DMS 273 (cell line): Measurements from ENCODE around the gene KCNT1.
"Not testable (repeated sequence)": the region's sequence is repeated elsewhere in the genome, so short reads cannot be mapped to it uniquely, and the experiment has no call there.

Experiments used
- DNase-seq: peaks from one replicate; lab custom pipeline; 2025; ENCODE audit not compliant: unreplicated experiment; lab: John Stamatoyannopoulos, UW

Gene KCNT1

DNA sequence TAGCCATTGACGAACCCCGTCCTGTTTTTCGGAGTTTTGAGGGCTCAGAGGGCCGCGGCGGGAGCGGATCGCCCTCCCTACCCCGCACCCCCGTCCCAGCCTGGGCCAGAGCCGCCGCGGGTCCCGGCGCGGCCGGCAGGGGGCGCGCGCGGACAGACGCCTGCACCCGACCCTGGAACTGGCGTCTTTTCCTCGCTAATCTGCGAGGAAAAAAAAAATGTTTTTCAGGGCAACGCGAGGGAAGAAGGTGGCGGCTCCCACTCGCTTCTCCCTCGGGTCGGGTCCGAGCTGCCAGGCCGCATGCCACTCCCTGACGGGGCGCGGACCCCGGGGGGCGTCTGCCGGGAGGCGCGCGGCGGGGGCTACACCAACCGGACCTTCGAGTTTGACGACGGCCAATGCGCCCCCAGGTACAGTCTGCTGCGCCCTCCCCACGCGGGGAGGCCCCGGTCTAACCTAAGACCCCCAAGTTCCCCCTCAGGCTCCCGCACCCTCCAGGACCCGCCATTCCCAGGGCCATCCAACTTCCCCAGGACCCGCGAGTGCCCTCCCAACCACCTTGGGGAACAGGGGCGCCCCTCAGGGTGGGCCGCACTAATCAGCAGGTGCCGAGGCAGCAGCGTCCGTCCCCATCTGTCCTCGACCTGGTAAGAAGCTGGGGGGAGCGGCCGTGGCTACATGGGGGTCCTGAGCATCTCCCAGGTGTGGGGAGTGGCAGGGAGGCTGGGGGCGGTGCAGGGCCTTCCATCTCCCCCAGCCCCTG lies at the start of gene KCNT1:
Gene KCNT1, plus strand, starts transcription at position 227 of the 763 bp plus-strand sequence. Its CDS starts 74 bp downstream, at position 301.
- DNase-seq, result peak; percentile 80

DNA sequence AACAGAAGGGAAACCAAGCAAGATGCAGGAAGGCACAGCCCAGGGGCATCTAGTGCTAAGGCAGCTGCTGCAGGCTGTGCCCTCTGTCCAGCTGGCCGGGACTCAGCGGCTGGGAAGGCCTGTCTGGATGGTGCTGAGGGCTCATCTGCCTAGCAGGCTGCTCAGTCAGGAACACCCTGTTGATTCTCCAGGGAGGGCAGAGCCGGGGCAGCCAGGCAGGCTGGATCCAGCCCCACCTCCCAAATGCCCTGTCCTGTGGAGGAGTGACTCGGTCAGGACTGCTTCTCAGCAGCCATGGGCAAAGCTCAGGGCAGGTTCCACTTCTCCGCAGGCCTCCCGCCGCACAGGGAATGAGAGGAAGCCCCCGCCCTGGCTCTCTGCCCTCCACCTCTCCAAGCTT lies 46.7 kb upstream of the KCNT1 start:
- DNase-seq, result no peak

DNA sequence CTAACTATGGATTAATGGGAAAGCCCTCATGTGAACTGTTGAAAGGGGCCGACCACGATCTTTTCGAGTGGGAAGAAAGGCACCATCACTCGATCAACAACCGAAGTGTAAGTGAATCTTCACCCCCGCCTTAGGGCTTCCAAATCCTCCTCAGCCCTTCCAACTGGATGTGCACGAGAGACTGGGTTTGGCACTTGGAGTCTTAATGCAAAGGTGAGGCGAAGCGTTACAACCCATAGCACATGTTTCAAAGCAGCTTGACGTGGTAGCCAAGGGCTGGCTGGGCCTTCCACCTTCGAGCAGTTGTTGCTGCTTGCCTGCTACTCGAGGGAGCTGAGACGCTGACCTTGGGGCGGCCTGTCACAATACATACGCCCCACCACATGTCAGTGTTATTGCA lies 44.6 kb upstream of the KCNT1 start:
- no peak for DNase-seq

DNA sequence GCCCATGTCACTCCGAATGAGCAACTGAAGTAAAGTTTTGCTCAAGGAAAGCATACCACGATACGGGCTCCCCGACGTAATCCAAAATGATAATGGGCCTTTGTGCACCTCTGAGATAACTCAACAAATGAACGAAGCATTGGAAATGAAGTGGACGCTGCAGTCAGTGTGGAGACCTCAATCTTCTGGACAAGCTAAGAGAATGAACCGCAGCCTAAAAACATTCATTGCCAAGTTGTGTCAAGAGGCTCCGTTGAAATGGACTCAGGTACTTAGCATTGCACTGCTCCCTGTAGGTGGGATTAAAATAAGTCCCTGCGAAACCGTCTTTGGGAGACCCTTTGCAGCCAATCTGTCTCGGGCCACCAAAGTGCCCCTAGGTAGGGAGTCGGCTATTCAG lies 42.7 kb upstream of the KCNT1 start:
- DNase-seq, result no peak

DNA sequence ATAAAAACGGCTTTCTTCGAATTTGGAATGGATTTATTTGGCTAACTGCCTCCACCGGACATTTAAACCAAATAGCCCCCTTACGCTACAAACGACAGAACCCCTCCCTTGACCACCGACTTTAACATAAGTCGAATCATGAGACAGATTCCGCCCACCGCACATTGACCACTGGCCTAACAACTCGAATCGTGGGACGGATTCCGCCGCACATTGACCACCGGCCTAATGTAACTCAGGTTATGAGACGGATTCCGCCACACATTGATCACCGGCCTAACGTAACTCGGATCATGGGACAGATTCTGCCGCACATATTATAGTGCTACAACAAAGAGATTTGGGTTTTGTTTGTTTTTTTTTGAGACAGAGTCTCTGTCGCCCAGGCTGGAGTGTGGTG lies 41.6 kb upstream of the KCNT1 start:
- DNase-seq, result no peak

DNA sequence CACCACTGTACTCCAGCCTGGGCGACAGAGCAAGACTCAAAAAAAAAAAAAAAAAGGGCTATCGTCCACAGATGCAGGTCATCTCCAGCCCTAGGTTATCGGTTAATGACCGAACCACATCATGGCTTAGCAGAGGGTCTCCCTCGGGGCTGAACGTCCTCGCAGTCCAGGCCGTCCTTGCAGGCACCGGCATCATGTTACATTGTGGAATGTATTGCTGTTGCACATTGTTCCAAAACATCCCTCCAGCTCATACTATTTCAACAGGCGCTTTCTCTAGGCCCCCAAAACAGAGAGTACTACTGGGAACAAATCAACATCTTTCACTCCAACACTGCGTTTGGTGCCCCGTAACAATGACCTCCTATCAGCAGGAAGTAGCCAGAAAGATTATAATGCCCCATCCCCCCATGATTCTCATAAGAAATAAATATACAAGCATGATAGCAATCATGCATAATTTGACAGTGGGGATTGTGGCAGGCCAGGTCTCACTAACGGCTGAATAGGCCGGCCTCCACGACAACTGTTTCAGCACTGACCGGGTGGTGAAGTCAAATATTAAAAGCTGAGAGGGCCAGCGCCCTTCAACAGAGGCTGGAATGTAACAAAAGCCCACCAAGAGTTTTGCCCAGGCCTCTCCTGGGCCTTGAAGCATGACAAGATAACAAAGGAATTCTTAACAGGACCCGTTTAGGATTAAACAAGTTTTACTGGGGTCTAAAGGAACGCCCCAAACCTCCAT lies 40.0 kb upstream of the KCNT1 start:
- no peak for DNase-seq

DNA sequence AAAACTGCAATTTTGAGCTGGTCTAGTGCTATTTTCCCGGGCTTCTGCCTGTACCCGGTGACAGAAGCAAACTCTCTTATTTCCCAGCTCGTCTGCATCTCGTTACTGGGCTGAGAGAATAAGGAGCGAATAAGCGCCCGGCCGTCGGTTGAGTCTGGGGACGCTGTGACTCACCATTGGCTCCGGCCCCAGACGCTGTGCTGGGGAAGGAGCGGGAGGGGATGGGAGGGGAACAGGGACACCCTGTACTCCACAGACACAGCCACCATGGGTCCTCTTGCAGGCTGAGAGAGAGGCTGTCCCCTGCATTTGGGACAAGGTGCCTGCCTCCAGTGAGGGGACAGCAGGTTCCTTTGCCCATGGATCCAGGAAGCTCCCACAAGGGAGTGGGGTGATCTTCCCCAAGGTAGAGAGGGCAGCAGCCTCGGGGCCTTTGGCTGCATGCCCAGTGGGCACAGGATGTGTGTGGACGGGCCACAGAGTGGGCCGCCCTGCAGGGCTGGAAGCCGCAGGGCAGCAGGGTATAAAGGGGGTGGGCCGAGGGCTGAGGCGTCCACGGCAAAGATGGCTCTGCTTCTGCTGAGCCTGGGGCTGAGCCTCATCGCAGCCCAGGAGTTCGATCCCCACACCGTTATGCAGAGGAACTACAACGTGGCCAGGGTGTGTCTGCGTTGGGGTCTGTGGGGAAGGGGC lies 39.1 kb upstream of the KCNT1 start, which contains the start of gene LCN9:
Gene LCN9, plus strand, starts transcription at position 552 of the 693 bp plus-strand sequence. Its CDS starts 13 bp downstream, at position 565.
- peak; percentile 21 for DNase-seq

DNA sequence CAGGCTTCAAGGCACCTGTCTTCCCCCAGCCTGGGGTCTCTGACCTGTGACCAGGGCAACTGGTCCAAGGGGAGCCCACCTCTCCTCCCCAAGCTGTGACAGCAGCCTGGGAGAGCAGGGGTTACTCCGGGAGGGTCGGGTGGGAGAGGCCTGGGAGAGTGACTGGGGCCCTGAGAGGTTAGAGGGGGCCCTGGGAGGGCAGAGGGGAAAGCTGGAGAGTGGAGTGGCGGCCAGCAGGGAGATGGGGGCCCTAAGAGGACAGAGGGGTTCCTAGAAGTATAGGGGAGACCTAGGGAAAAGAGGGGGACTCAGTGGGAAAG lies 38.6 kb upstream of the KCNT1 start:
- DNase-seq, result no peak

DNA sequence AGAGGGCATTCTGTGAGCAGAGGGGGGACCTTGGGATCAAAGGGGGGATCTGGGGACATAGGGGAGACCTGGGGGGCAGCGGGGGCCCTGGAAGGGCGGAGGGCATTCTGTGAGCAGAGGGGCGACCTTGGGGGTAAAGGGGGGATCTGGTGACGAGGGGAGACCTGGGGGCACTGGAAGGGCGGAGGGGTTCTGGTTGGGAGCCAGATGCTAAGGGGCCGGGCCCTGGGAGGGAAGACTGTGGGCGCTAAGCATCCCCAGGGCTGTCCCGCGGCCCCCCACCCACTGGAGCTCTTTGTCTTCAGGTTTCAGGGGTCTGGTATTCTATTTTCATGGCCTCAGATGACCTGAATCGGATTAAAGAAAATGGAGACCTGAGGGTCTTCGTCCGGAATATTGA lies 38.1 kb upstream of the KCNT1 start:
- DNase-seq, result no peak

DNA sequence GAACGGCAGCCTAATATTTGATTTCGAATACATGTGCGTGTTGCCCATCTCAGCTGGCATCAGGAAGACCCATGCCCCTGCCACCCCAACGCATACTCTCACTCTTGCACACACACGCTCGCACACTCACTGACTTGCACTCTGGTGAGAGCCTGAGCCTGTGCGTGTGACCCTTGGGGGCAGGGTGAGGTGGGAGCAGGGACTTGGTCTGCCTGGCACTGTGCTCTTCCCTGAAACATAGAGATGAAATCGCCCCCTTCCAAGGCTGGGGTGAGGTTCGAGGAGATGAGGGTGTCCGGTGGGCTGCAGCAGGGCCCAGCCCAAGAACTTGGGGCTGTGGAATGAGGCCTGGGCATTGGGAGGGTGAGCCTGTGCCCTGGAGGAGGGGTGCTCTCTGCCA lies 37.7 kb upstream of the KCNT1 start:
- no peak for DNase-seq

DNA sequence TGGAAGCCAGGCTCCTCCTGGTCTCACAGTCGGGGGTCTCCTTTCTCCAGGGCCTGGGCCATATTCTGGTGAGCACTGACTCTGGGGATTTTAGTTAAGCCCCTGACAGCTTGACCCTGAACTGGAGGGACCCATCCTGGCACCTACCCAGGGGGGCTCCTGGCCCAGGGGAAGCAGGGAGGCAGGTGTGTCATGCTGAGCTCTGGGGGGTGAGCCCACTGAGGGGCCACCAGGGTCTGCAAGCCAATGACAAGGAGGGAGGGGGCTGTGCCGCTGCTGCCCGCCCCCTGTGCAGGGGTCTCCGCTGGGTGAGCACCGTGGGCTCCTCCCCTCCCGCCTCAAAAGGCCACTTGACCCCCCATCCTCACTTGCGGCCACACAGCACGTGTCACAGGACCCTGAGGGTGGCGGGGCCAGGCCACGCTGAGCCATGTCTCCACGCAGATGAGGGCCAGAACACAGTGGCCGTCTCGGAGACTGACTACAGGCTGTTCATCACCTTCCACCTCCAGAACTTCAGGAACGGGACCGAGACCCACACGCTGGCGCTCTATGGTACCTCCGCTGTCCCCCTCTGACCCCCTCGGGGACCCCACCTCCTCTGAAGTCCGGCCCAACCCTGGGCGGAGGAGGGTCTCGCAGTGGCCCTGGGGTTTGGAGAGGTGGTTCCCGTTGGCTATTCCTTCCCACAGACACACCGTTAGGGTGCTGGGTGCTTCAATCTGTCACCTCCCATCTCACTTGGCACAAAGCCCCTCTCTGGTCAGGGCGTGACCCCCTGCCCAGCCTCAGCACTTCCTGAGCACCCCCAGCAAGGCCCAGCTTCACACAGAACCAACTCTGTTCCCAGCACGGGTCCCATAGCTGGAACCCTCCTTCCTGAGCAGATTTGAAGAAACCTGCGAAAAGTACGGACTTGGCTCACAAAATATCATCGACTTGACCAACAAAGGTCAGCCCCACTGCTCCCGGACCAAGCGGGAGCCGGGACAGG lies 36.9 kb upstream of the KCNT1 start:
- no peak for DNase-seq

DNA sequence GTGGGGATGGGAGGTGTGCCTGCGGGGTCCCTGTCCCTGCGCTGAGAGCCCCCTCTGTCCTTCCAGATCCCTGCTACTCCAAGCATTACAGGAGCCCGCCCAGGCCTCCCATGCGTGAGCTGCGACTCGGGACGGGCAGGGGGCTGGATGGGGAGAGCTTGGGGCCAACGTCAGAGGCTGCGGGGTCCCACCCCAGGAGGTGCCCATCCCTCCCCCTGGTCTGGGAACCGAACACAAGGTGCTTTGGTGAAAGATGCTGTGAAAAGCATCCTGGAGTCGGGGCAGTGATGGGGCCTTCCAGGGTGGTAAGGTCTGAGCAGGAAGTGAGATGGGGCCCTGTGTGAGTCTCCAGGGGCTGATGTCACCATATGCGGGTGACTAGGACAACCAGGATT lies 36.2 kb upstream of the KCNT1 start:
- DNase-seq, result no peak

DNA sequence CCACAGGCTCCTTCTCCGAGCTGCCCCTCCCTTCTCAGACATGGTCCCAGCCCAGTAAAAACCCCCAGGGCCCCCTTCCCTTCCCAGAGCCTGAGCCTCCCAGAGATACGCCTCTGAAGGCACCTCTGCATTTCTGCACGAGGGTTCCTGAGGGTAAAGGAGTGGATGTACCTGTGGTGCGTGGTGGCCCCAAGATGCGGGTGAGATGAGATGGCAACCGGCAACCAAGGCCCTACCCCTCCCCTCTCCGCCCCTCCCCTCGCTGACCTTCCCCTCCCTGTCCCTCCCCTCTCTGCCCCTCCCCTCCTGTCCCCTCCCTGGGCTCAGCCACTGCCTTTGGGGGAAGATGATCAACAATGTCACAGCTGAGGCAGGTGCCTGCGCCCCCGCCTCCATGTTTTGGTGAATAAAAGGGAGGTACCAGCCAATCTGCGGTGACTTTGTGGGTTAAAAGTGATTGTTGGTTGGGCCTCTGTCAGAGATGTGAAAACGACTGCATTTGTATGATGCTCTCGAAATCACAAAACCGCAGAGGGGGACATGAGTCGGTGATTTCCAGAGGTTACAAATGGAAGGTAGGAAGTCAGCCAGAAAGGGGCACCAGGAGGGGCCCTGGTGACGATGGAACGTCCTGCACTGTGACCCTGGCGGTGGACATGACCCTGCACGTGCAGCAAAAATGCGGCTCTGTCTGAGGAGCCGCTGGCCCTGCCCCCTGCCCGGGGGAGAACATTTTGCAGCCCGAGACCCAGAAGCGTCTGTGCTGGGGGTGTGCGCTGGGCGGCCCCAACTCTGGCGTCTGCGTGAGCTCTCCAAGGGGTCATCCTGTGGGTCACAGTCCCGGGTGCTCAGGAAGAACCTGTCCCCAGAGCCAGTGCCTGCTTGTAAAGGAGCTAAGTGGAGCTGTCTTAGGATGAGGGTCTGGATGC lies 35.2 kb upstream of the KCNT1 start:
- no peak for DNase-seq

DNA sequence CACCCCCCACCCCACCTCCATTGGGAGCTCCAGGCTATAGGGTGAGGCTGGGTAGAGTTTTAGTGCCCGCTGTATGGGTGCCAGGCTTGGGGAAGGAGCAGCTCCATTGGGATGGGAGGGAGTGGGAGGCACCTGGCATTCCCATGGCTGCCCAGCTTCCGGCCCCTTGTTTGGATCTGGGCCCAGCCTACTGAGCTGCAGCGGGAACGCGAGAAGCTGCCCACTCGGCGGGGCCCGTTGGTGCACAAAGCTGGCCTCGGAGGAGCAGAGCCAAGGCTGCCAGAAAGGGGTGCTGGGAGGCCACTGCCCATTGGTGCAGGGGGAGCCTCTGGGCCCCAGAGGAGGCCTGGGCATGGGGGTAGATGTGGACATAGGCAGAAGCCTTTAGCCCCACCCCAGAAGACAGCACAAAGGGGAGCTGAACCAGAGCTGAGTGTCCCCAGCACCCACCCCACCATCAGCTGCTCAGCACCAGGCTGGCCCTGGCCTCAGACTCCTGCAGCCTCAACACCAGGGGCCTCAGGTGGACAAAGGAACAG lies 34.5 kb upstream of the KCNT1 start:
- DNase-seq, result no peak

DNA sequence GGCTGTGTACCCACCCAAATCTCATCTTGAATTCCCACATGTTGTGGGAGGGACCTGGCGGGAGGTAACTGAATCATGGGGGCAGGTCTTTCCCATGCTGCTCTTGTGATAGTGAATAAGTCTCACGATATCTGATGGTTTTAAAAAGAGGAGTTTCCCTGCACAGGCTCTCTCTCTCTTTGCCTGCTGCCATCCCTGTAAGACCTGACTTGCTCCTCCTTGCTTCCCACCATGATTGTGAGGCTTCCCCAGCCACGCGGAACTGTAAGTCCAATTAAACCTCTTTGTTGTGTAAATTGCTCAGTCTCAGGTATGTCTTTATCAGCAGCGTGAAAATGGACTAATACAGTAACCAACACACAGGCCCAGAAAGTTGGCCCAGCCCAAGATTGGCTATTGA lies 33.0 kb upstream of the KCNT1 start:
- DNase-seq, result not testable (repeated sequence)

DNA sequence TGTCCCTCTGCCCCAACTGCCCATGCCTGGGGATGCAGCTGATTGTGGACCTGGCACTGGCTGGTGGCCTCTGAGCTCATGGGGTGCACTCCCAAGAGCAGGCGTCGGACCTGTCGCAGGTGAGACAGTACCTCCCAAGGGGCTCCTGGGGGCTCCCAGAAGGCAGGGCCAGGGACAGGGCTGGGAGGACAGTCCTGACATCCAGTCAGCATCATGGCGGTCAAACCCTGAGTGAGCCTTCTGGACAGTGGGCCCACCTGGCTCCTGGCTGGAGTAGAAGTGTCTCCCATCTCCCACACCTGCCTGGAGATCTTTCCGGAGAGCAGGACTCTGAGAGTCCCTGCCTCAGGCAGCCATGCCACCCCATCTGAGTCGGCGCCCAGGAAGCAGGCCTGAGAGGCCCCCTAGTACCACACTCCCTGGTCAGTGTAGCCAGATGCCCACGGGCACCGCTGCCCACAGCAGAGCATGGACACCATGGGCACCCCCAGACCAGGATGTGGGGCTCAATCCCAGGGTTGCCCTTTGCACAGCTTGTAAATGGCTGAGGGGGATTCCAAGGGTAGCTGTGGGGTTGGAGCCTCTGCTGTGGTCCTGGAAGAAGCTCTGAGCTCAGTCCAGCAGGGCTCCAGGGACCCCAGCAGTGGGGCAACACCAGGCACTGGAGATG lies 32.2 kb upstream of the KCNT1 start:
- no peak for DNase-seq

DNA sequence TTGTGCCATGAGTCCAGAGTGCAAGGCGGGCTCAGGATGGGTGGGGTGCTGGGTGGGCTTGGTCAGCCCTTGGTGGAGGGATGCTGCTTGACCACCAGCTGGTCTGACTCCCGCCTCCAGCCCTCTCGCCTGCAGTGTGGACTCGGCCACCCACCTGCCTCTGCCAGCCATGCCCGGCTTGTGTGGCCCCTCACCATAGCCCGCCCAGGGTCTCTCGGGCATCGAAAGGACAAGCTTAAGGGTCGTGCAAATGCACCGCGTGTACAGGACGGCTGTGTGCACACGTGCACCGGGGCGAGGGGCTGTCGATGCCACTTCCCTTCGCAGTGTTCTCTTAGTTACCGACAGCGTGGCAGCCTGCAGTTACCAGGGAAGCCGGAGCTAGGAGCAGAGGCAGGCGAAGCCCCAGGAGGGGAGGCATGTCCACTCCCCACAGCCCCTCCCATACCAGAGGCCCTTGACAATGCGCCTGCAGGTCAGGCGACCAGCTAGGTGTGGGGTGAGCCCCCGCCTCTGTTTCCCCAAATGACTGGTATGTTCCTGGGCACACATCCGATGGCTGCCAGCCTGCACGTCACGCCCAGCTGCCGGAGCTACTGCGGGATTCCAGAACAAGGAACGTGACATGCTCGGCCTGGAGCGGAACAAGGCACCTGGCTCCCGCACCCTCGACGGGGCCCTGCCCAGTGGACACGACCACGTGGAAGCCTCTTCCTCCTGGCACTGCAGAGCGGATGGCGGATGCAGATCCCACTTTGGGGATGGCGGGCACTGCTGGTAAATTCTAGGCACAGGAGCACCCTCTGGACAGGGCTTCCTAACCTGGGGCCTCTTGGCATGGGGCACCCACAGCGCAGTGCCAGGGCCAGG lies 31.0 kb upstream of the KCNT1 start:
- no peak for DNase-seq

DNA sequence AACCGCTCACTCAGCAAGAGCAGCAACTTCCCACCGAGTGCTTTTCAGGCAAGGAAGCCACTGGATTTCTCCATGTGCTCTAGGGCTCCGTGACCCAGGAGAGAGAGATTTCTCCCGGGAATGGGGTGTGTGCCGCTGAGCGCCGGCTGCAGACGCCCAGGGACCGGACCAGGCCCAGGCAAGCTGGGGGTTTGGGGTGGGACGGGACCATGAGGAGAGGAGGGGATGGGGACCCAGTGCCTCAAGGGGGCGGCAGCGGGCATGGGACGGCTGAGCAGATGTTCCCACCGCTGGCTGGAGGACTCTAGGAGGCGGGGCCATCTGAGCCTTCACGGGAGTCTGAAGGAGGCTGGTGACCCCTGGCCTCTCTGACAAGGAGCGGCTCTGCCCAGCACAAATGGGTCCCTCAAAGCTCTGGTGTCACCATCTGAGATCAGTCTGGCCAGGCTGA lies 30.4 kb upstream of the KCNT1 start:
- peak; percentile 48 for DNase-seq
